ENCODE data around the gene MYLK2.
"Not testable (repeated sequence)": the region's sequence is repeated elsewhere in the genome, so short reads cannot be mapped to it uniquely, and the experiment has no call there.

MYLK2 gene

DNA sequence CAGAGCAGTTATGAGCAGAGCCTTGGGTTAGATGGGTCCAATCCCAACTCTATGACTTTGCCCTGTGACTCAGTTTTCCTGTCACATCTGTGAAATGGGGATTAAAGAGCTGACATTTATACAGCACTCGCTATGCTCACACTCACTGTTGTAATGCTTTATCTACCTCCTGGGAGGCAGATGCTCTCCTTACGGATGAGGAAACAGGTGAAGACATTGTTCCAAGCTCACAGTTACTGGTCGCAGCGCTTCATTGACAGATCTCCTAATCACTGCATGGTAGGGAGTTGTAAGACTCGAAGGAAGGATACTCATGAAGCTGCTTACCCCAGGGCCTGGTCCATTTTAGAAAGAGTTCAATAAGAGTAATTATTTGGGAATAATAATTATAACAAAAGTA is 2.9 kb upstream of the MYLK2 start:
- DNase-seq = no peak

DNA sequence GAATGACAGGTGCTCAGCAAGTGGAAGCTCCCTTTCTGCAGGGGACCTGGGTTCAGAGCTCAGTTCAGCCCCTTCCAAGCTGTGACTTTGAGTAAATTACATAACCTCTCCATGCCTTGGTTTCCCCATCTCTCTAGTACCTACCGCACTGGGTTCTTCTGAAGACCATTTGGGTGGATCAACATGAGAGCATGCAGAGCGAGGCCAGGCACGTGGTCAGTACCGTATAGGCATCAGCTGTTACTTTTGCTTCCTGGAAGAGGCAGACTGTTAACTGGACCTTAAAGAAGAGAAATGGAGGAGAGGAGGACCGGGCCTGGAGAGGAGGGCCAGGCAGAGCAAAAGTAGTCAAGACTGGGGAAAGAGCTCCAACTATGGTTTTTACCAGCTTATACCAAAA is 1.7 kb upstream of the MYLK2 start:
- DNase-seq = no peak

DNA sequence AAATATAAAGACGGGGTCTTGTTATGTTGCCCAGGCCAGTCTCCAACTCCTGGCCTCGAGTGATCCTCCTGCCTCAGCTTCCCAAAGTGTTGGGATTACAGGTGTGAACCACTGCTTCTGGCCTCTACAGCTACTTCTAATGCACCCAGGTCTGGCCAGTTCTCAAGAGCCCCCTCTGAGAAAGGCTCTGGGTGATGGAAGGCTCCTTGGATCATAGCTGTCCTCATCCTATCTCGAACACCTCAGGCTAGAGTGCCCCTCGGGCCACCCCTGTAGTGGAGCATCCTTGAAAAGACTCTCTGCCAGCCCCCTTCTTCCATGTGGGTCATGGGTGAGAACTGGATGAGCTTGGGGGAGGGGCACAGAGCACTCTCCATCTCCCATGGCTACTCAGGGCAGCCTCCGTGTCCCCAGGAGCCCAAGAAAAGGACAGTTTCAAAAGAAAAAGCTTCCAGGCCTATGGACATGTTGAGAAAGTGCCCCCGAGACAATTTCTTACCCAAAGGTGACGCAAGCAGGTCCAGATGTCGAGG is 714 bp upstream of the MYLK2 start:
- no peak for DNase-seq

DNA sequence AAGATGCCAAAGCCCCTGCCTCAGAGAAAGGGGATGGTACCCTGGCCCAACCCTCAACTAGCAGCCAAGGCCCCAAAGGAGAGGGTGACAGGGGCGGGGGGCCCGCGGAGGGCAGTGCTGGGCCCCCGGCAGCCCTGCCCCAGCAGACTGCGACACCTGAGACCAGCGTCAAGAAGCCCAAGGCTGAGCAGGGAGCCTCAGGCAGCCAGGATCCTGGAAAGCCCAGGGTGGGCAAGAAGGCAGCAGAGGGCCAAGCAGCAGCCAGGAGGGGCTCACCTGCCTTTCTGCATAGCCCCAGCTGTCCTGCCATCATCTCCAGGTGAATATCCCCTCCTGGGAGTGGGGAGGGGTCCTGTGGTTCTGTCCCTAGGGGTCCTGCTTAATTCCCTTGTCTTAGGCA is 1.1 kb downstream of the MYLK2 start:
- DNase-seq = no peak

DNA sequence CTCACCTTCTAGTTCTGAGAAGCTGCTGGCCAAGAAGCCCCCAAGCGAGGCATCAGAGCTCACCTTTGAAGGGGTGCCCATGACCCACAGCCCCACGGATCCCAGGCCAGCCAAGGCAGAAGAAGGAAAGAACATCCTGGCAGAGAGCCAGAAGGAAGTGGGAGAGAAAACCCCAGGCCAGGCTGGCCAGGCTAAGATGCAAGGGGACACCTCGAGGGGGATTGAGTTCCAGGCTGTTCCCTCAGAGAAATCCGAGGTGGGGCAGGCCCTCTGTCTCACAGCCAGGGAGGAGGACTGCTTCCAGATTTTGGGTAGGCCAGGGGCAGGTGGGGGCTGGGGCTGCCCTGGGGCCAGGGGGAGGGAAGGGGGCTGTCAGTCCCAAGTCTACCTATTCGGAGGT is 2.3 kb downstream of the MYLK2 start:
- no peak for DNase-seq

DNA sequence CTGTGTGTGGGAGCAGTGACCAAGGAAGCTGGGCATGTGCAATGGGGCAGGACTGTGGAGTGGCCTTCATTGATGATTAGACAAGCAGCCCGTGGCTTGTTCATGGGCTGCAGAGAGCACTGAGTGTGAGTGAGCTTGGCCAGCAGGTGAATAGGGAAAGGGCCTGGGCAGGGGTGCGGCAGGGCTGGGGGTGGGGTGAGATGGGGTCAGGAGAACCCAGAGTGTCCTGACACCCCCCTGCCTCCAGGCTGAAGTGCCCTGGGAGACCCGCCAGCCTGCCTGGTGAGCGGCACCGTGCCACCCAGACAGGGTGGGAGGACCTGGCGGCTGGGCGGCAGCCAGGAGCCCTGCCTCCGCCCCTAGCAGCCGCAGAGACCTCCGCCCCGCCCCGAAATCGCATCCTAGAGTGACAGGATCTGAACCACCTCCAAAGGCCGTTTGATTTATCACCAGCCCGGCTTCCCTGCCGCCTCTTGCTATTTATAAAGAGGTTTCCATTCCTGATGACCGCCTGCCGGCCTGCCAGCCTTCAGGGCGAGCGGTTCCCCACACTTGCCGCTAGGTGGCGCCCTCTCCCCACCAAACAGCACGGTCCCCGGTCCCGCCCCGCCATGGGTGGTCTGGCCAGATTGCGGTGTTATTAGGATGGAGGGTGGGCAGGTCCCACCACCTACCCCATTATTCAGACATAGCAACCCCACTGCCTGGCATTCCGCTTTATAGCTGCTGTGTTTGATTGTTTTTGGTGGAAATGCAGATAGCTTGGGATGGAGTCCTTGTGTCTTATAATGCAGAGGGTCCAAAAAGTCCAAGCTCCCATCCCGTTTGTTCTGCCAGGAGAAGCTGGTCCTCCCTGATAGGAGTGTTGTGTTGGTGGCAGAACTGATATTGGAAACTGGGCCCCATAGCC is 3.5 kb downstream of the MYLK2 start:
- DNase-seq = peak; percentile 80

DNA sequence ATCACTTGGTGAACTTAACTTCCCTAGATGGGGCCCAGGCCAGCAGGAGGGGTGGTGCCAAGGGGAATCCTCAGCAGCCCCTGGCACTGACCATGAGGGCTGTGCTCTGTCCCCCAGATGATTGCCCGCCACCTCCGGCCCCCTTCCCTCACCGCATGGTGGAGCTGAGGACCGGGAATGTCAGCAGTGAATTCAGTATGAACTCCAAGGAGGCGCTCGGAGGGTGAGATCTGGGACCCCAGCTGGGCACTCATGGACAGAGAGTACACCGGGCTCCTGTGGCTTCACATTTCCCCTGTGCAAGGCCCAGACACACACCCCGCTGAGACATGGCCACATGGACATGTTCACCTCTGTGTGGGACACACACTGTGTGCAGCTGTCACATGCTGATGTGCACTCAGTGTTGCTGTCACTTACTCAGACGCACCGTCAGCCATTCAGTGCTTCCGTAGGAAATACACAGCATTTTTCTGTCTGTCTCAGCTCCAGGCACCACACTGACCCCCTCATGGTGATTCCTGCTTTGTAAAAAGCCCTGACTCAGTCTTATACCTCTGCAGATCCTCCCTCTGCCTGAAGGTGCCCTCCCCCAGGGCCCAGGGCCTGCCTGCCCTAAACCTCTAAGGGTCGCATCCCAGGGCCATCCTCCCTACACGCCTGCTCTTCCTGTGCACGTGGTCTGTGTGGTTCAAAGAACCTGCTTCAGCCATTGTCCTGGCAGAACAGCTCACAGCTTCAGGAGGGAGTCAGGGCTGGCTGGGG is 4.4 kb downstream of the MYLK2 start:
- DNase-seq = no peak

DNA sequence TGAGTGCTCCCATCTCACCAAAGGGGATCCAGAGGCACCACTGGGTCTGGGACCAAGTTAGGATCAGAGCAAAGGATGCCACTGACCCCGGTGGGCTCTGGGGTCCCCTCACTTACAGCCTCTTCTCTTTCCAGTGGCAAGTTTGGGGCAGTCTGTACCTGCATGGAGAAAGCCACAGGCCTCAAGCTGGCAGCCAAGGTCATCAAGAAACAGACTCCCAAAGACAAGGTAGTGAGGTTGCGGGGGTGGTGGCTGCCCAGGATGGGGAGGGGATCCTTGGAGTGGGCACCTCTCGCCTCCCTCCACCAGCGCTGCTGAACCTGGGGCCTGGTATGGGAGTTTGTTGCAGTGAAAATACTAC is 4.9 kb downstream of the MYLK2 start:
- DNase-seq = no peak

DNA sequence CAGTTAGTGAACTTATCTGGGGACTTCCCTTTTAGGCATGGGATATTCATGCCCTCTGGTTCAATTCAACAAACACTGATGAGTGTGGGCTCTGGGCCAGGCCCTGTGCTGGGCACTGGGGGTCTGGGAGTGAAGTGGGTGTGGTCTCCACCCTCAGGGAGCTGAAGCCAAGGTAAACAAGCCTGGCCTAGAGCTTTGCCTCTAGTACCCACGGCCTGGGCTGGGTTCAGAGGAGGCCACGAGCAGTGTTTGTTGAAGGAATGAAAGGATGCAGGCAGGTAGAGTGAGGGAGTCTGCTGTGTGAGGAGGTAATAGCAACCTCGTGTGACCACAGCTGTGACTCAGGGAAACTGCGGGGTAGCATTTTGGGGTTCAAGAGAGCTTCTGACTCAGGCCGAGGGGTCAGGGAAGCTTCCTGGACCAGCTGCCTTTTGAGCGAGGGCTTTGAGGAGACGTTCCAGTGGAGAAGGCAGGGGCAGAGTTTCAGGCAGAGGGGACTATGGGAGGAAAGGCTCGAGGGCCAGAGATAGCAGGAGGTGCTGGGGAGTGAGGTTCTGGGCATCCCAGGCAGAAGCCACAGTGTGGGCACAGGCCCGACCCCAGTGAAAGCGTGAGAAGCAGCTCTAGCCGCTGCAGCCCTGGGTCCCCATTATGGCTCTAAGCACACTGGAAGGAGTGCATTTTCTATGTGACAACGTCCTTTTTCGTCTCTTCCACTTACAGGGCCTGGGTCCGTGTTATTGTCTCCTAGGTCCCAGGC is 5.6 kb downstream of the MYLK2 start:
- no peak for DNase-seq

DNA sequence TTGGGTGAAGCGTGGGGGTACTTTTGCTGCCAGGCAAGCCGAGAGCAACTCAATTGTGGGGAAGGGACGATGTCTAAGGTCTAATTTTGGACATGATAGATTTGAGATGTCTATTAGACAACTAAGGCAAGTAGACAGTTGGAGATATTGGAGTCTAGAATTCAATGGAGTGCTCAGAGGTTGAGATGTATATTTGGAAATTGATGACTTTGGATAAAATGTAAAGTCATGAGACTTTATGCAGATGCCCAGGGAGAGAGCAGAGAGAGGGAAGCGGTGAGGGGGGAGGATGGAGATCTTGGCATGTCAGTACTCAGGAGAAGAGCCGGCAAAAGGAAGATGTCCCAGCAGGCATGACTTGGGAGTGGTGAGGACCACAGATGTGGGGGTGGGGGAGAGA is 6.9 kb downstream of the MYLK2 start:
- no peak for DNase-seq

DNA sequence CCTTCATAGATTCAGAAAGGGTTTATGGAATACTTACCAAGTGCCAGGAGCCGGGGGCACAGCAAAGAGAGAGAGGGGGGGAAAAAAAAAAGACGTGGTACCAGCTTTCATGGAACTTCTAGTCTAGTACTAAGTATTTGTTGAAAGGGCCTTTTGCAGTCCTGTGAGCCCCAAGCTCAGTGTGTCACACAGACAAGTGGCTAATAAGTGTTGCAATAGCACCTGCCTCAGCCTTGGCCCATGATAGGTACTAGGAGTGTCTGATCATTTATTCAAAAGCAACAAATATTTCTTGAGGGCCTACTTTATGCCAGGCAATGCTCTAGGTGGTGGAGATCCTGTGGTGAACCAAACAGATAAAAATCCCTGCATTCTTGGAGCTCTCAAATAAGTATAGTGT is 7.9 kb downstream of the MYLK2 start:
- DNase-seq = no peak

DNA sequence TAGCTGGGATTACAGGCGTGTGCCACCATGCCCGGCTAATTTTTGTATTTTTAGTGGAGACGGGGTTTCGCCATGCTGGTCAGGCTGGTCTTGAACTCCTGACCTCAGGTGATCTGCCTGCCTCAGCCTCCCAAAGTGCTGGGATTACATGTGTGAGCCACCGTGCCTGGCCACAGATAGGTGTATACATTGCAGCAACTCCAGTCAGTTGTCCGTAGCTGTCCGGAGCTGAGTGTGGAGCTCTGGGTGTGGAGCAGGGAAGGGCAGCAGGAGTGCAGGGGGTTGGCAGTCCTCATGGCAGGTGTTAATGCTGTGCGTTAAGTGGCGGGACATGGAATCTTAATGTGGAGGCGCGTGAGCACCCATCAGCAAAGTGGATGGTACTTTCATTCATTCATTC is 8.9 kb downstream of the MYLK2 start:
- not testable (repeated sequence) for DNase-seq

DNA sequence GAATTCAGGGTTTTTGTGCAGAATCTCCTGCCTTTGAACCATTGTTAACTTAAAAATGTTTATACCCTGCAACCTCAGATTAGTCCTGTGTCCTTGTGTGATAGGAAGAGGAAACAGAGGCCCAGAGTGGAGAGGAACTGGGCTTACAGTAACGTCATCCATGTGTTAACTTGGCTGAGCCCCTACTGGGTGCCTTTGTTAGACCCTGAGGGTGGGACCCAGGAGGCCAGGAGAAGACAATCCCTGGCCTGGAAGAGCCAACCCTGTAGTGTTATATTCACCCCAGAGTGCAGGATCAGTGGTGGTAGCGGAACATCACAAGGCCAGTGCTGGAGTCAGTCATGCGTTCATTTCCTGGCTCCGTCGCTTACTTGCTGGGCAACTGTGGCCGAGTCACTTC is 10.6 kb downstream of the MYLK2 start:
- no peak for DNase-seq

DNA sequence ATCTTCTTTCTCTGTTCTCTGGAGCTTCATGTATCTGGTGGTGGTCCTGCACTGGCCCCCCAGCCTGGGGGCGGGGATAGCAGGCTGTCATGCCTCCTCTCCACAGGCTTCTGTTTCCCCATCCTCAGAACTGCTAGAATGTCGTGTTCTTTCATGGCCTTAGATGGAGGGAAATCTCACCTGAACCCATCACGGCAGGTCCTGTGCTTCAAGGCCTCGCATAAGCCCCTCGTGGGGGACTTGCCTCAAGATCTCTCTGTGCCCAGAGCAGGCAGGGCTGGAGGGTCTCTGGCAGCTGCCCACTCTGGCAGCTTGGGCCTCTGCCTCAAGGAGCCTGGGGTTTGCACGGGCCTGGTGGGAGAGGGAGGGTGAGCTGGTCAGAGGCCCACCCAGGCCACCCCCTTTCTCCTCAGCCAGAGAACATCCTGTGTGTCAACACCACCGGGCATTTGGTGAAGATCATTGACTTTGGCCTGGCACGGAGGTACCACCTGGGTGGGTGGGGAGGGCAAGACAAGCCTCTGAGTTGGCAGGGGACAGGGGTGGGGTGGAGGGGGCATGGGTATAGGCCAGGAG is 11.3 kb downstream of the MYLK2 start:
- no peak for DNase-seq

DNA sequence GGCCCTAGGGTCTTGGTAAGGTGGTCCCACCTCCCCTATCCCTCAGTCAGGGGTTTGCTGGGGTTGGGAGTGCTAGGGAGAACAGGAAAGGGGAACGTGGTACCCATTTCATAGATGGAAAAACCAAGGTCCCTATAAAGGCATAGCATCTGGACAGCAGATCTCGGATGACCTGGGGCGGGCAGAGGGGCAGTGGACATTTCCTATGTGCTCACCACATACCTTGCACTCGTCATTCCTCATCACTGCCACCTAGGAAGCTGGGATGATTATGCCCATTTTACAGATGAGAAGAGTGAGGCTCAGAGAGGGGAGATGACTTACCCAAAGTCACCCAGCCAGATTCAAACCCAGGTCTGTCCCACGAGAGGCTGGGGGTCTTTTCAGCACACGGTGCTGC is 12.1 kb downstream of the MYLK2 start:
- no peak for DNase-seq

DNA sequence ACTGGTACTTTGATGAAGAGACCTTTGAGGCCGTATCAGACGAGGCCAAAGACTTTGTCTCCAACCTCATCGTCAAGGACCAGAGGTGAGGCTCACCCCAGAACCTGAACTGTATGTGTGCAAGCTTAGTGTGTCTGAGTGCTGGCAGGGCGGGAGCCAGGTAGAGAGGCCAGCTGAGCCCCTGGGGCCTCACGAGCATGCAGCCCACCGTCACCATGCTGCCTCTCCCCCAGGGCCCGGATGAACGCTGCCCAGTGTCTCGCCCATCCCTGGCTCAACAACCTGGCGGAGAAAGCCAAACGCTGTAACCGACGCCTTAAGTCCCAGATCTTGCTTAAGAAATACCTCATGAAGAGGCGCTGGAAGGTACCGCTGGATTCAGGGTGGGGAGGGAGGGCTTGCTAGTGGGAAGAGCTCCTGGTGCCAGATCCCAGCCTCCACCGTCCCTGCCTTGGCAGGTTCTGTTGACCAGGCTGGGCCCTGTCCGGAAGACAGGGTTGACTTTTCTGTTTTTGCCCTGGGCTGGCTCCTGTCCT is 12.7 kb downstream of the MYLK2 start:
- DNase-seq = no peak

DNA sequence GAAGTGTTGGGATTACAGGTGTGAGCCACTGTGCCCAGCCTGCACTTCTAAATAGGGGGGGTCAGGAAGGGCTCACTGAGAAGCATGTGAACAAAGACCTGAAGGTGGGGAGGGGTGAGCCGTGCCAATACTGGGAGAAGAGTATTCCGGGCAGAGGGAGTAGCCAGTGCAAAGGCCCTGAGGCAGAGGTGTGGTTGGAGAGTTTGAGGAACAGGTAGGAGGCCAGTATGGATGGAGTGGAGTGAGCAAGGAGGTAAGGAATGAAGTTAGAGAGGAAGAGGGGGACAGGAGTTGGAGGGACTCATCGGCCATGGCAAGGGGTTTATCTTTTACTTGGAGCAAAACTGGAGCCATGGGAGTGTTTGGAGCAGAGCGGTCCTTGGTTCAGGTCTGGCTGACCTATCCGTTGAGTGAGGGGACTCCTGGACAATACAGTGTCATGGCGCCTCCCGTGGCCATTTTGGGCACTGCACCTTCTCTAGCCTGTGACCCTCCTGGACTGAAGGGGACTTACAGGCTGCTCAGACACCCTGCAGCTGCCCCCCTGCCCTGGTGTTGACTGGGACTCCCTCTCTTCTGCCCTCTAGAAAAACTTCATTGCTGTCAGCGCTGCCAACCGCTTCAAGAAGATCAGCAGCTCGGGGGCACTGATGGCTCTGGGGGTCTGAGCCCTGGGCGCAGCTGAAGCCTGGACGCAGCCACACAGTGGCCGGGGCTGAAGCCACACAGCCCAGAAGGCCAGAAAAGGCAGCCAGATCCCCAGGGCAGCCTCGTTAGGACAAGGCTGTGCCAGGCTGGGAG is 14.2 kb downstream of the MYLK2 start:
- peak; percentile 64 for DNase-seq

DNA sequence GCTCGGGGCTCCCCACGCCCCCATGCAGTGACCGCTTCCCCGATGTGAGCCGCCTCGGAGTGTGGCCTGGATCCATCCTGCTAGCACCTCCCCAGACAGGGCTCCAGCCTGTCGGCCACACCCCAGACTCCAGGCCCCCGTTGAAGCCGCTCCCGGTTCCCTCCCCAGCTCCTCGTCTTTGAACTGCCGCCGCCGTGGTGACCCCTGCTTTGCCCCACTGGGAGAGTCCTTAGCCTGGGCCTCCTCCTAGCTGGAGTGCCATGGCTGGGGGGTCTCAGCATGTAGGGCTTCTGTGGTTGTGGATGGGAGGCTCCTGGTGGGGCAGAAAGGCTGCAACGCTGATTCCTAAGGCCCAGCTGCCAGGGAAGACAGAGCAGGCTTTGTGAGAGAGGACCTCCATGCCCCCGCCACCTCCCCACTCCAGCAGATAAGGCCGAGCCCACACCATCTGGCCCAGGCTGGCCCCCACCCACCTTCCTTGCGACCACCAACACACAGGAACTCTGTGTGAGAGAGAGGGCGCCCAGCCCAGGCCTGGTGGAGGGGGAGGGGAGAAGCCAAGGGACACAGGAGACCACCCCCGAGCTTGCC is 14.9 kb downstream of the MYLK2 start:
- no peak for DNase-seq

DNA sequence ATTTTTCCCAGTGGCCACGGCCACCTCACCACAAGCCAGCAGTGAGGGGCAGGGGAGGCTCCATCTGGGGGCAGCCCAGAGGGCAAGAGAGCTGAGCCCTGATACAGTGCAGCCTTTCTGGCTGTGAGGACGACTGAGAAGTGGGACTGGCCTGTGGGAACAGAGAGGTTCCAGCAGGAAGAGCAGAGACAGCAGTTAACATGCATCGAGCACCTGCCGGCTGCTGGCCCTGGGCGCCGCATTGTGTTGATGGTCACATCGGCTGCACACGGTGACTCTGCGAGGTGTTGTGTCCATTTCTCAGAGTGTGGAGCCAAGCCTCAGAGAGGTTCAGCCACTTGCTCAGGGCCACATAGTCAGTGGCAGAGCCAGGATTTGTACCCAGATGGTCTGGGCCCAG is 16.4 kb downstream of the MYLK2 start:
- no peak for DNase-seq

DNA sequence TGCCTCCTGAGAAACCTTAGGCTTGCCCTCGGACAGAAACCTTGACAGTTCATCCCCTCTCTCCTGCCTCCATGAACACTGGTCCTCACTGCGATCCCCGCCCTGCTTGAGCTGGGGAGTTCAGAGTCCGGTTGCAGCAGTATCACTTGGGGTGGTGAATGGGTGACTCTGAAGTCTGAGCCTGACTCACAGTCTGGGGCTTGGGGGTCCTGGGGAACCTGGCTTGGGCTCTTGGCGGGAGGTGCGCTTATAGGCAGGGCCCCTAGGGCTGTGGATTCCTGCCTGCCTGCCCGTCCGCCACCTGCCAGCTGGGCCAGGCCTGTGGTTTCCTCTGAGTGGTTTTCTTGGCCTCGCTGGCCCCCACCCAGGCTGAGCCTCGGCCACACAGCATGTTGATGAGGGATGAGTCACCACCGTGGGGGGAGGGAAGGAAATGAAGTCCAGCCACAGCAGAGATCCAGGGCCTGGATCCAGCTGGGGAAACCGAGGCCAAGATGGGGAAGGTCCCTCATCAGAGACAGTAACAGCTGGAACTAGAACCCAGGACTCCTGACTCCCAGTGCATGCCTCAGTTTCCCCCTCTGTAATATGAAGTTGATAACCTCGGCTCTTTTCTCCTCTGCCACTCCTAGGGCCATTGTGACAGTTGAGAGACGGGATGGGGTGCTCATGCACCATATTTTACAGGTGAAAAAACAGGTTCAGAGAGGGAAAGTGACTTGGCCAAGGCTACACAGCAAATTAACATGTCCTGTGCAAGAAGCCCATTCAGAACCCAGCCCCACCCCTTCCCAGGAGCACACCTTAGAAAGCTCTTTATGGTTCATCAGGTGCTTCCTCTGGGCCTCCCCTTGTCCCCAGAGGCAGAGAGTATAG is 17.1 kb downstream of the MYLK2 start:
- DNase-seq = no peak
